LNCAP (cell line): ENCODE measurements around the gene SPAG17.

Experiments used
- CTCF ChIP-seq: fragments of 450-650 bp; IDR thresholded peaks from 2 replicates; pipeline ENCODE4 v1.5.1; 2017; ENCODE audit warnings: mild to moderate bottlenecking

SPAG17 gene

GRCh38 chr1:118185084-118185832 is at the start of gene SPAG17:
Gene SPAG17 (minus strand): TSS chr1:118185228. CDS start chr1:118185157, 71 bp downstream.
- no peak for TF ChIP-seq CTCF

GRCh38 chr1:118225471-118225870 is 40.4 kb upstream of the SPAG17 start:
- no peak for TF ChIP-seq CTCF

GRCh38 chr1:118223426-118223825 is 38.4 kb upstream of the SPAG17 start:
- TF ChIP-seq CTCF: peak; percentile 40; the same call in 1 of the 2 replicates

GRCh38 chr1:118219438-118219837 is 34.4 kb upstream of the SPAG17 start:
- no peak for TF ChIP-seq CTCF

- TF ChIP-seq CTCF: no peak
Measured at GRCh38 chr1:118217141-118217838, 32.3 kb upstream of the SPAG17 start.

GRCh38 chr1:118214866-118215265 is 29.8 kb upstream of the SPAG17 start:
- TF ChIP-seq CTCF: no peak

GRCh38 chr1:118210723-118211110 is 25.7 kb upstream of the SPAG17 start:
- no peak for TF ChIP-seq CTCF
